Activated B cell treated with CpG ODN at 0.5 μM for 24 hours (primary cell): ENCODE data around the gene POLR3H. TPM values are rescaled to one million over a fixed set of nuclear protein-coding genes. Genes with fewer than 3 reads are reported as not detected.

ENCODE experiments used
- ATAC-seq: fragments of 200-7000 bp; cut with Tn5 transposase; one replicate; pipeline ENCODE4 v1.10.0; 2021; ENCODE audit warnings: low read depth, mild to moderate bottlenecking, moderate library complexity
- CTCF ChIA-PET: fragments of 350-600 bp; sonication (Branson Sonifier 250); formaldehyde crosslinking; loops from one replicate; lab custom pipeline; 2021; ENCODE audit warnings: antibody characterized with exemption; lab: Charles Lee
- POLR2A ChIA-PET: fragments of 350-600 bp; sonication (Branson Sonifier 250); formaldehyde crosslinking; loops from one replicate; lab custom pipeline; 2021; ENCODE audit warnings: antibody characterized with exemption; lab: Charles Lee
- DNase-seq: peaks from one replicate; pipeline ENCODE4 v3.0.0; 2022
- H3K27ac Mint-ChIP-seq: one replicate; pipeline ENCODE4 v1.8.0; 2020; ENCODE audit warnings: mixed read lengths
- H3K27me3 Mint-ChIP-seq: one replicate; pipeline ENCODE4 v1.8.0; 2021; ENCODE audit warnings: mixed read lengths
- H3K36me3 Mint-ChIP-seq: one replicate; pipeline ENCODE4 v1.8.0; 2021; ENCODE audit warnings: low read depth, mixed read lengths
- H3K4me1 Mint-ChIP-seq: one replicate; pipeline ENCODE4 v1.8.0; 2021; ENCODE audit warnings: mixed read lengths
- H3K4me3 Mint-ChIP-seq: one replicate; pipeline ENCODE4 v1.8.0; 2020; ENCODE audit warnings: mild to moderate bottlenecking, mixed read lengths
- H3K9me3 Mint-ChIP-seq: one replicate; pipeline ENCODE4 v1.8.0; 2020; ENCODE audit warnings: mixed read lengths
- intact Hi-C: fragments of 100-400 bp; cut with micrococcal nuclease; formaldehyde crosslinking; loops from one replicate; pipeline ENCODE4 v1.15.1; 2024
- total RNA-seq: library from RNA; stranded (reverse); gene quantifications from 2 replicates; pipeline ENCODE4 v1.2.3, GENCODE V29; 2022
- TF ChIP-seq, protein P1 (sequence below): fragments of 200-600 bp; IDR thresholded peaks from one replicate; pipeline ENCODE4 v1.8.0; 2022; ENCODE audit warnings: antibody characterized with exemption, mild to moderate bottlenecking

Gene POLR3H
- total RNA-seq, 1 donor from 2014 or later = 43.9 TPM

DNA sequence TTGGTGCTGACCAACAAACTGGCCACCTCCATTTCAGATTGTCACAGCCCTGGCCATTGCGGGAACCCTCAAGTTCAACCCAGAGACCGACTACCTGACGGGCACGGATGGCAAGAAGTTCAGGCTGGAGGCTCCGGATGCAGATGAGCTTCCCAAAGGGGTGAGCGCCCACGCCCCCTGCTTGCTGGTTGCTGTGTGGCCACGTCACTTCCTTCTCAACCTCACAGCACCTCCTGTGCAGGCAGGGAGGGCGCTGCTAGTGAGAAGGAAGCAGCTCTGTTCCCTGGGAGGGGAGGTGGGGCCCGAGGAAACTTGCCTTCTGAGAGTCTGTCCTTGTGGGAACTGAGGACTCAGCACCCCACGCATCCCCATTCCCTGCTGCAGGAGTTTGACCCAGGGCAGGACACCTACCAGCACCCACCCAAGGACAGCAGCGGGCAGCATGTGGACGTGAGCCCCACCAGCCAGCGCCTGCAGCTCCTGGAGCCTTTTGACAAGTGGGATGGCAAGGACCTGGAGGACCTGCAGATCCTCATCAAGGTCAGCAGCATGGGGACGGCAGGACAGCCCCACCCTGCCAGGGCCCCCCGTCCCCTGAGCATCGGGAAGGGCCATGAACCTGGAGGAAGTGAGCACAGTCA lies 19.3 kb downstream of the POLR3H start:
- no peaks in the 10 kb centered on the region for H3K9me3 Mint-ChIP-seq
- H3K4me1 Mint-ChIP-seq = peaks cover 19% of the 10 kb centered on the region
- peak overlapping the region; percentile 46 for H3K27ac Mint-ChIP-seq
- DNase-seq = no peak
- ATAC-seq = peak; percentile 53
- POLR2A ChIA-PET = interaction anchor here (0.6 to 2.5 kb wide), 5 partner anchors 47 to 121 kb away, joined by 3 to 6 read pairs (median 6); partner anchors contain the start of genes ACO2, PHF5A and TOB2
- intact Hi-C loops = no loop called here
- TF ChIP-seq, protein P1, sequence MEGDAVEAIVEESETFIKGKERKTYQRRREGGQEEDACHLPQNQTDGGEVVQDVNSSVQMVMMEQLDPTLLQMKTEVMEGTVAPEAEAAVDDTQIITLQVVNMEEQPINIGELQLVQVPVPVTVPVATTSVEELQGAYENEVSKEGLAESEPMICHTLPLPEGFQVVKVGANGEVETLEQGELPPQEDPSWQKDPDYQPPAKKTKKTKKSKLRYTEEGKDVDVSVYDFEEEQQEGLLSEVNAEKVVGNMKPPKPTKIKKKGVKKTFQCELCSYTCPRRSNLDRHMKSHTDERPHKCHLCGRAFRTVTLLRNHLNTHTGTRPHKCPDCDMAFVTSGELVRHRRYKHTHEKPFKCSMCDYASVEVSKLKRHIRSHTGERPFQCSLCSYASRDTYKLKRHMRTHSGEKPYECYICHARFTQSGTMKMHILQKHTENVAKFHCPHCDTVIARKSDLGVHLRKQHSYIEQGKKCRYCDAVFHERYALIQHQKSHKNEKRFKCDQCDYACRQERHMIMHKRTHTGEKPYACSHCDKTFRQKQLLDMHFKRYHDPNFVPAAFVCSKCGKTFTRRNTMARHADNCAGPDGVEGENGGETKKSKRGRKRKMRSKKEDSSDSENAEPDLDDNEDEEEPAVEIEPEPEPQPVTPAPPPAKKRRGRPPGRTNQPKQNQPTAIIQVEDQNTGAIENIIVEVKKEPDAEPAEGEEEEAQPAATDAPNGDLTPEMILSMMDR = no peak
- CTCF ChIA-PET = interaction anchor here (6.2 kb wide), 1 partner anchor 122 kb away, joined by 111 read pairs; no protein-coding TSS in a partner anchor
- no peaks in the 10 kb centered on the region for H3K27me3 Mint-ChIP-seq
- H3K36me3 Mint-ChIP-seq = peaks cover 76% of the 10 kb centered on the region
- H3K4me3 Mint-ChIP-seq = no peak overlapping the region

DNA sequence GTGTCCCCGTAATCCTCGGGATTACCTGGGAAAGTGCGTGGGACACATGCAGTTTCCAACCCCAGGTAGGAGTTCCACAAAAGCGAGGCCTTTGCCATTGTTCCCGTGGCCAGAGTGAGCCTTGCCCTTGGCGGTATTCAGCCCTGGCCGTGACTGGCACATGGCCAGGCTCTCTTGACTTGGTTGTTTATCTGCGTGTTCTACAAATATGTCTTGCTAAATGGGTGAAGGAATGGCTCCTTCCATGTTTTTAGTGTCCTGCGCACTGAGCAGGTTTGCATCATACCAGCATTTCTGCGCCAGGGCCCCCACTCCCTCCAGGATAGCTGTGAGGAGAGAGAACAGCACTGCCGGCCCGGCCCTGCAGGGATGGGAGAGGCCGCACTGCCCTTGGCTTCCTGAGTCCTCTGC lies 20.0 kb downstream of the POLR3H start:
- peak overlapping the region; percentile 46 for H3K27ac Mint-ChIP-seq
- peaks cover 19% of the 10 kb centered on the region for H3K4me1 Mint-ChIP-seq
- no peak for DNase-seq
- no peaks in the 10 kb centered on the region for H3K27me3 Mint-ChIP-seq
- ChIA-PET CTCF (interaction anchor here (6.2 kb wide), 1 partner anchor 122 kb away, joined by 111 read pairs; no protein-coding TSS in a partner anchor), POLR2A (interaction anchor here (0.5 to 2.5 kb wide), 7 partner anchors 11 to 1478 kb away, joined by 3 to 7 read pairs (median 6); partner anchors contain the start of genes ACO2, PHF5A and TOB2)
- H3K36me3 Mint-ChIP-seq = peaks cover 77% of the 10 kb centered on the region
- no peak for ATAC-seq
- H3K4me3 Mint-ChIP-seq = no peak overlapping the region
- no peaks in the 10 kb centered on the region for H3K9me3 Mint-ChIP-seq
- intact Hi-C loops = no loop called here
- TF ChIP-seq, protein P1 = no peak

DNA sequence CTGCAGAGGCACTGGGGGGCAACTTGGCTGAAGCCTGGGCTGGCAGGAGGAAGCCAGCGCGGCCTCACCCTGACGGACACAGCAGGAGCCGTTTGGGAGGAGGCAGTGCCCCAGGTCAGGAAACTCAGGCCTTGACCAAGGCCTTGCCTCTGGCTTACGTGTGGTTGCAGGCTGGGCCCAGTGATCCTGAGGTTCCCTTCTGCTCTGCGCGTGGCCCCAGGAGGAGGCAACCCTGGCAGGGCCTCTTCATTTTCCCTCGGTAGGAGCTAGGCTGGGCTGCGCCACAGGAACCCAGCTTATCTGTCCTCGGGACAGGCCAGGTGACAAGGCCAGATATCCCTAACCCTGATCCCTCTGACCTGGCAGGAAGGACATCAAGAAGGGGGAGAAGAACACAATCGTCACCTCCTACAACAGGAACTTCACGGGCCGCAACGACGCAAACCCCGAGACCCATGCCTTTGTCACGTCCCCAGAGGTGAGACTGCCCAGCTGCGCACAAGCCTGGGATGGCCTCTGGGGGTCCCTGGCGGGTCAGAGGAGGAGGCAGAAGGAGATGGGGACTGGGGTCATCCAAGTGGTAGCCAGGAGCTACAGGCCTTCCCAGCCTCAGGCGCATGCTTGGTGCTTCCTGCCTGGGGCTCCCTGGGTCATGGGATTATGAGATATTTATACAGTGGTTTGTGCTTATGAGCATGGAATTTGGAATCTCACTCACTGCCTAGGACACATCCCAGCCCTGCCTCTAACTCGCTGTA lies 20.6 kb downstream of the POLR3H start:
- peaks cover 74% of the 10 kb centered on the region for H3K36me3 Mint-ChIP-seq
- H3K27me3 Mint-ChIP-seq = no peaks in the 10 kb centered on the region
- no peak overlapping the region for H3K4me3 Mint-ChIP-seq
- POLR2A ChIA-PET = interaction anchor here (0.5 to 2.5 kb wide), 6 partner anchors 11 to 1477 kb away, joined by 3 to 7 read pairs (median 4); partner anchors contain the start of genes ACO2 and PHF5A
- ATAC-seq (no peak), DNase-seq (no peak)
- H3K4me1 Mint-ChIP-seq = peaks cover 19% of the 10 kb centered on the region
- TF ChIP-seq, protein P1 = no peak
- no peaks in the 10 kb centered on the region for H3K9me3 Mint-ChIP-seq
- intact Hi-C loops = no loop called here
- H3K27ac Mint-ChIP-seq = no peak overlapping the region
- CTCF ChIA-PET = interaction anchor here (6.2 kb wide), 1 partner anchor 121 kb away, joined by 111 read pairs; no protein-coding TSS in a partner anchor

DNA sequence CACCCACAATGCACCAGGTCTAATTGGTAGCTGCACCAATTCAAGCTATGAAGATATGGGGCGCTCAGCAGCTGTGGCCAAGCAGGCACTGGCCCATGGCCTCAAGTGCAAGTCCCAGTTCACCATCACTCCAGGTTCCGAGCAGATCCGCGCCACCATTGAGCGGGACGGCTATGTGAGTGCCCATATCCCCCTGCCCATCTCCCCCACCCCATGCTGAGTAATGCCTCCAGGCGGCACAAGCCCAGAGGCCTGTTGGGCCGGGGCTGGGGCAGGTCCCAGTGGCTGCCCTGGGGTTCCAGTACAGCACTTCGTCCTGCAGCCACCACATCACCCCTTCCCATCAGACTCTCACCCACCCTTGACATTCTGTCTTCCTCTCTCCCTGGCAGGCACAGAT lies 21.5 kb downstream of the POLR3H start:
- POLR2A ChIA-PET = no interaction called here
- intact Hi-C loops = no loop called here

More for the DNA sequence above, 21.5 kb downstream of the POLR3H start:
- Mint-ChIP-seq H3K27me3 (no peaks in the 10 kb centered on the region), H3K4me3 (no peak overlapping the region), H3K9me3 (no peaks in the 10 kb centered on the region), H3K36me3 (peaks cover 72% of the 10 kb centered on the region), H3K4me1 (peaks cover 19% of the 10 kb centered on the region), H3K27ac (no peak overlapping the region)
- ATAC-seq = no peak
- CTCF ChIA-PET = no interaction called here
- TF ChIP-seq, protein P1 = no peak
- no peak for DNase-seq
